H9 (cell line): ENCODE data around the gene MYCN. TPM values are rescaled to one million over a fixed set of nuclear protein-coding genes. Genes with fewer than 3 reads are reported as not detected.

Experiments used
- DNase-seq: peaks from one replicate; pipeline ENCODE4 v3.0.0-alpha.2; 2017
- H2AFZ ChIP-seq: one replicate; pipeline ENCODE4 v1.6.1; 2013; ENCODE audit warnings: mild to moderate bottlenecking, low read length, control low read depth, moderate library complexity
- H2AK5ac ChIP-seq: 2 replicates; pipeline ENCODE4 v1.6.1; 2013; ENCODE audit warnings: low read length, control low read depth, mixed read lengths; ENCODE audit not compliant: insufficient read length
- H2BK120ac ChIP-seq: one replicate; pipeline ENCODE4 v1.6.1; 2013; ENCODE audit warnings: low read depth, mild to moderate bottlenecking, low read length, control low read depth, inconsistent platforms; ENCODE audit not compliant: poor library complexity, severe bottlenecking
- H2BK12ac ChIP-seq: 2 replicates; pipeline ENCODE4 v1.6.1; 2013; ENCODE audit warnings: low read length, control low read depth, mixed read lengths, low read depth; ENCODE audit not compliant: insufficient read length
- H2BK15ac ChIP-seq: 2 replicates; pipeline ENCODE4 v1.6.1; 2013; ENCODE audit warnings: low read depth, low read length, control low read depth
- H2BK20ac ChIP-seq: one replicate; pipeline ENCODE4 v1.6.1; 2013; ENCODE audit warnings: low read depth, mild to moderate bottlenecking, low read length, control low read depth, inconsistent platforms; ENCODE audit not compliant: poor library complexity, severe bottlenecking
- H2BK5ac ChIP-seq: 2 replicates; pipeline ENCODE4 v1.6.1; 2013; ENCODE audit warnings: low read length, control low read depth, mixed read lengths; ENCODE audit not compliant: insufficient read length
- H3K14ac ChIP-seq: 2 replicates; pipeline ENCODE4 v1.6.1; 2013; ENCODE audit warnings: low read length, control low read depth; ENCODE audit not compliant: insufficient read depth
- H3K18ac ChIP-seq: 2 replicates; pipeline ENCODE4 v1.6.1; 2013; ENCODE audit warnings: low read depth, mild to moderate bottlenecking, mixed read lengths, low read length, control low read depth; ENCODE audit not compliant: insufficient read length
- H3K23ac ChIP-seq: 2 replicates; pipeline ENCODE4 v1.6.1; 2013; ENCODE audit warnings: low read length, control low read depth, mixed read lengths, low read depth; ENCODE audit not compliant: insufficient read length
- H3K23me2 ChIP-seq: 2 replicates; pipeline ENCODE4 v1.6.1; 2013; ENCODE audit warnings: low read depth, mild to moderate bottlenecking, mixed read lengths, low read length, control low read depth; ENCODE audit not compliant: insufficient read length, poor library complexity, severe bottlenecking
- H3K27ac ChIP-seq: 2 replicates; pipeline ENCODE4 v1.5.1; 2013; ENCODE audit warnings: low read length, control low read depth, mixed read lengths, low read depth; ENCODE audit not compliant: insufficient read length
- H3K27me3 ChIP-seq: 2 replicates; pipeline ENCODE4 v1.6.1; 2013; ENCODE audit warnings: low read length, control low read depth, inconsistent platforms; ENCODE audit not compliant: insufficient read depth
- H3K4ac ChIP-seq: 2 replicates; pipeline ENCODE4 v1.6.1; 2013; ENCODE audit warnings: low read depth, mild to moderate bottlenecking, control low read depth, inconsistent platforms, low read length, moderate library complexity
- H3K4me1 ChIP-seq: 2 replicates; pipeline ENCODE4 v1.6.1; 2013; ENCODE audit warnings: low read length, control low read depth, inconsistent platforms; ENCODE audit not compliant: insufficient read depth
- H3K4me2 ChIP-seq: 2 replicates; pipeline ENCODE4 v1.6.1; 2013; ENCODE audit warnings: low read length, control low read depth, mixed read lengths; ENCODE audit not compliant: insufficient read length, insufficient read depth
- H3K56ac ChIP-seq: 2 replicates; pipeline ENCODE4 v1.6.1; 2013; ENCODE audit warnings: low read depth, mild to moderate bottlenecking, mixed read lengths, low read length, control low read depth; ENCODE audit not compliant: insufficient read length
- H3K79me1 ChIP-seq: 2 replicates; pipeline ENCODE4 v1.6.1; 2013; ENCODE audit warnings: low read depth, mild to moderate bottlenecking, moderate library complexity, low read length, control low read depth, inconsistent platforms; ENCODE audit not compliant: insufficient read depth, poor library complexity, severe bottlenecking
- H3K79me2 ChIP-seq: 2 replicates; pipeline ENCODE4 v1.6.1; 2013; ENCODE audit warnings: low read length, control low read depth, inconsistent platforms; ENCODE audit not compliant: insufficient read depth
- H3K9ac ChIP-seq: 2 replicates; pipeline ENCODE4 v1.6.1; 2013; ENCODE audit warnings: low read length, control low read depth, mixed read lengths; ENCODE audit not compliant: insufficient read length; ENCODE audit errors: extremely low read depth
- H3K9me3 ChIP-seq: one replicate; pipeline ENCODE4 v1.6.1; 2013; ENCODE audit warnings: low read depth, low read length, inconsistent platforms; ENCODE audit not compliant: control insufficient read depth
- H3T11ph ChIP-seq: one replicate; pipeline ENCODE4 v1.6.1; 2013; ENCODE audit warnings: mild to moderate bottlenecking, low read length, control low read depth, inconsistent platforms
- H4K20me1 ChIP-seq: one replicate; pipeline ENCODE4 v1.6.1; 2013; ENCODE audit not compliant: control insufficient read depth, insufficient read length, insufficient read depth
- H4K5ac ChIP-seq: 2 replicates; pipeline ENCODE4 v1.6.1; 2013; ENCODE audit warnings: low read depth, mild to moderate bottlenecking, mixed read lengths, low read length, control low read depth; ENCODE audit not compliant: insufficient read length
- H4K8ac ChIP-seq: replicated peaks from 2 replicates; pipeline ENCODE4 v1.6.1; 2013; ENCODE audit warnings: low read length, control low read depth, mixed read lengths, low read depth; ENCODE audit not compliant: insufficient read length
- H4K91ac ChIP-seq: 2 replicates; pipeline ENCODE4 v1.6.1; 2013; ENCODE audit warnings: low read depth, mild to moderate bottlenecking, moderate library complexity, mixed read lengths, low read length, control low read depth; ENCODE audit not compliant: insufficient read length
- H3K27ac Mint-ChIP-seq, 3 experiments: 2 replicates in 2 of 3; 3 replicates in 1 of 3; pipeline ENCODE4 v1.8.0; 2020 to 2021; ENCODE audit warnings: mixed read lengths in 3 of 3, mild to moderate bottlenecking in 1 of 3, moderate library complexity in 1 of 3
- H3K27me3 Mint-ChIP-seq: 2 replicates; pipeline ENCODE4 v1.8.0; 2021; ENCODE audit warnings: low read depth, mild to moderate bottlenecking, moderate library complexity, mixed read lengths
- H3K36me3 Mint-ChIP-seq, 3 experiments: 2 replicates in 2 of 3; 3 replicates in 1 of 3; pipeline ENCODE4 v1.8.0; 2020 to 2021; ENCODE audit warnings: low read depth in 3 of 3, mixed read lengths in 3 of 3; ENCODE audit not compliant: insufficient read depth in 1 of 3
- H3K4me1 Mint-ChIP-seq, 2 experiments: 2 replicates each; pipeline ENCODE4 v1.8.0; 2020; ENCODE audit warnings: mixed read lengths in 2 of 2
- H3K4me3 Mint-ChIP-seq, 2 experiments: 2 replicates in 1 of 2; 3 replicates in 1 of 2; pipeline ENCODE4 v1.8.0; 2020 to 2021; ENCODE audit warnings: mild to moderate bottlenecking in 2 of 2, mixed read lengths in 2 of 2, moderate library complexity in 1 of 2
- H3K9me3 Mint-ChIP-seq, 2 experiments: 2 replicates in 1 of 2; 3 replicates in 1 of 2; pipeline ENCODE4 v1.8.0; 2020; ENCODE audit warnings: mild to moderate bottlenecking in 2 of 2, mixed read lengths in 2 of 2, moderate library complexity in 1 of 2
- CTCF ChIP-seq: fragments of 200-600 bp; sonication (generic); conservative IDR thresholded peaks from 3 replicates; pipeline ENCODE4 v1.8.0; 2021; ENCODE audit warnings: antibody characterized with exemption, mild to moderate bottlenecking
- WGBS: extraction: QIAGEN DNeasy Blood & Tissue Kit; methylation state at CpG from one replicate; pipeline ENCODE4 v1.1.7; 2013; ENCODE audit warnings: missing lambda C conversion rate, low lambda C conversion rate, mixed read lengths; ENCODE audit not compliant: insufficient read length; ENCODE audit errors: extremely low coverage; 5-methylcytosine and 5-hydroxymethylcytosine counted together
- total RNA-seq: library from RNA; stranded (reverse); gene quantifications from 2 replicates; pipeline ENCODE4 v1.2.1, GENCODE V29; 2021

MYCN gene
- total RNA-seq, 1 experiment from 2014 or later = 100.0 TPM

- Histone ChIP-seq H3K9ac (no peak overlapping the region), H2BK12ac (no peak overlapping the region), H3K27me3 (no peaks in the 10 kb centered on the region), H4K20me1 (no peaks in the 10 kb centered on the region), H3K79me2 (no peaks in the 10 kb centered on the region), H3K4me1 (peaks cover 8% of the 10 kb centered on the region), H2AFZ (no peak overlapping the region), H4K8ac (no peak overlapping the region), H2BK5ac (no peak overlapping the region), H3K23ac (no peak overlapping the region), H3K18ac (no peak overlapping the region), H4K91ac (no peak overlapping the region), H3K23me2 (no peaks in the 10 kb centered on the region), H3K79me1 (no peaks in the 10 kb centered on the region), H2BK120ac (no peak overlapping the region), H3K27ac (no peak overlapping the region), H2AK5ac (no peak overlapping the region), H4K5ac (no peak overlapping the region), H3K9me3 (no peaks in the 10 kb centered on the region), H3T11ph (no peak overlapping the region), H3K56ac (no peak overlapping the region), H2BK20ac (no peak overlapping the region), H3K4me2 (no peak overlapping the region), H3K14ac (no peak overlapping the region), H3K4ac (no peak overlapping the region), H2BK15ac (no peak overlapping the region)
- H3K4me3 Mint-ChIP-seq = no peak overlapping the region
- peaks cover 31 to 41% of the 10 kb centered on the region in 2 experiments for H3K4me1 Mint-ChIP-seq
- H3K36me3 Mint-ChIP-seq = peaks cover 2 to 15% (median 4%) of the 10 kb centered on the region in 3 experiments; a peak in 6 of 7 replicates
- H3K27me3 Mint-ChIP-seq = peaks cover 7% of the 10 kb centered on the region
- WGBS = no CpG with 5 or more reads among the region's 11 CpGs
- no peak overlapping the region for H3K27ac Mint-ChIP-seq
- no peak for TF ChIP-seq CTCF
- no peak for DNase-seq
- peaks cover 5 to 11% of the 10 kb centered on the region in 2 experiments; a peak in 3 of 5 replicates for H3K9me3 Mint-ChIP-seq
These were observed 7.0 kb upstream of the MYCN start for GRCh38 chr2:15933184-15933845.
